Measurements from ENCODE around the gene TRIM41.

The TRIM41 gene

GRCh38 chr5:181237729-181238385, 14.8 kb downstream of the TRIM41 start:
- TF ChIP-seq SNAI2 (CRISPR knock-in tag; IDR thresholded peaks at IDR 0.05) (no peak), ZFP30 (CRISPR knock-in tag; IDR thresholded peaks at IDR 0.05) (no peak), PATZ1 (CRISPR knock-in tag; IDR thresholded peaks at IDR 0.05; ENCODE audit: borderline replicate concordance) (no peak), GLIS3 (CRISPR knock-in tag; IDR thresholded peaks at IDR 0.05) (no peak), TCF4 (CRISPR knock-in tag; IDR thresholded peaks at IDR 0.05; ENCODE audit: borderline replicate concordance) (no peak), ISL1 (CRISPR knock-in tag; IDR thresholded peaks at IDR 0.05) (no peak), OSR1 (CRISPR knock-in tag; IDR thresholded peaks at IDR 0.05) (no peak), CSRNP3 (CRISPR knock-in tag; IDR thresholded peaks at IDR 0.05) (no peak), ZFP3 (CRISPR knock-in tag; IDR thresholded peaks at IDR 0.05) (no peak), ZNF70 (CRISPR knock-in tag; IDR thresholded peaks at IDR 0.05) (no peak), TOX (CRISPR knock-in tag; IDR thresholded peaks at IDR 0.05; ENCODE audit: borderline replicate concordance) (no peak), PPARA (CRISPR knock-in tag; IDR thresholded peaks at IDR 0.05; ENCODE audit: borderline replicate concordance) (no peak), ZNF8 (CRISPR knock-in tag; IDR thresholded peaks at IDR 0.05) (no peak), CSDC2 (CRISPR knock-in tag; IDR thresholded peaks at IDR 0.05) (no peak), ARNTL (CRISPR knock-in tag; IDR thresholded peaks at IDR 0.05; ENCODE audit: borderline replicate concordance, low read depth) (no peak), ZC3H10 (CRISPR knock-in tag; IDR thresholded peaks at IDR 0.05) (no peak), BACH2 (CRISPR knock-in tag; IDR thresholded peaks at IDR 0.05; ENCODE audit: borderline replicate concordance) (no peak), RARB (CRISPR knock-in tag; IDR thresholded peaks at IDR 0.05) (no peak)
- no peak for ATAC-seq

- ATAC-seq: no peak
- no peak for TF ChIP-seq ZFP3 (CRISPR knock-in tag; IDR thresholded peaks at IDR 0.05)
- TF ChIP-seq ISL1 (CRISPR knock-in tag; IDR thresholded peaks at IDR 0.05): no peak
- no peak for TF ChIP-seq OSR1 (CRISPR knock-in tag; IDR thresholded peaks at IDR 0.05)
- no peak for TF ChIP-seq ARNTL (CRISPR knock-in tag; IDR thresholded peaks at IDR 0.05; ENCODE audit: borderline replicate concordance, low read depth)
- no peak for TF ChIP-seq PPARA (CRISPR knock-in tag; IDR thresholded peaks at IDR 0.05; ENCODE audit: borderline replicate concordance)
- TF ChIP-seq ZFP30 (CRISPR knock-in tag; IDR thresholded peaks at IDR 0.05): no peak
Measured at GRCh38 chr5:181239062-181239663, 16.1 kb downstream of the TRIM41 start.

GRCh38 chr5:181241393-181241975, 18.4 kb downstream of the TRIM41 start:
- peak; percentile 9 for ATAC-seq
- TF ChIP-seq CSDC2 (CRISPR knock-in tag; IDR thresholded peaks at IDR 0.05) (no peak), POU6F1 (CRISPR knock-in tag; IDR thresholded peaks at IDR 0.05; ENCODE audit: borderline replicate concordance, low read depth) (no peak), ZFP30 (CRISPR knock-in tag; IDR thresholded peaks at IDR 0.05) (no peak), ZNF70 (CRISPR knock-in tag; IDR thresholded peaks at IDR 0.05) (no peak), CSRNP3 (CRISPR knock-in tag; IDR thresholded peaks at IDR 0.05) (no peak), GLIS3 (CRISPR knock-in tag; IDR thresholded peaks at IDR 0.05) (no peak), BACH2 (CRISPR knock-in tag; IDR thresholded peaks at IDR 0.05; ENCODE audit: borderline replicate concordance) (no peak), SNAI2 (CRISPR knock-in tag; IDR thresholded peaks at IDR 0.05) (no peak), ZC3H10 (CRISPR knock-in tag; IDR thresholded peaks at IDR 0.05) (no peak), TOX (CRISPR knock-in tag; IDR thresholded peaks at IDR 0.05; ENCODE audit: borderline replicate concordance) (no peak), TSHZ2 (CRISPR knock-in tag; IDR thresholded peaks at IDR 0.05) (no peak), CREB5 (CRISPR knock-in tag; IDR thresholded peaks at IDR 0.05; ENCODE audit: low read depth) (no peak), ZFP3 (CRISPR knock-in tag; IDR thresholded peaks at IDR 0.05) (no peak), TCF4 (CRISPR knock-in tag; IDR thresholded peaks at IDR 0.05; ENCODE audit: borderline replicate concordance) (no peak), ARNTL (CRISPR knock-in tag; IDR thresholded peaks at IDR 0.05; ENCODE audit: borderline replicate concordance, low read depth) (no peak), ESRRG (CRISPR knock-in tag; IDR thresholded peaks at IDR 0.05) (no peak), ZNF565 (CRISPR knock-in tag; conservative IDR thresholded peaks at IDR 0.05; ENCODE audit: low read depth) (no peak), ZNF8 (CRISPR knock-in tag; IDR thresholded peaks at IDR 0.05) (no peak)

Measured in SK-N-SH treated with all-trans-retinoic acid at 6 μM for 48 hours (cell line).